Endothelial cell of umbilical vein (primary cell): ENCODE results near the gene PRKAG2. TPM values are rescaled to one million over a fixed set of nuclear protein-coding genes. Genes with fewer than 3 reads are reported as not detected.
A peak's percentile ranks its signal among the peaks of the same experiment; 100 is the strongest.

Experiments
- BruUV-seq: library from RNA; stranded (reverse); fragments of 400-500 nt; replicated peaks from 2 replicates; lab custom pipeline; 2021; lab: Mats Ljungman, UMichigan
- CTCF ChIA-PET: fragments of 300-600, 350-600 bp; sonication (Branson Sonifier 250); formaldehyde crosslinking; loops from one replicate; lab custom pipeline; 2021; ENCODE audit warnings: antibody characterized with exemption, inconsistent platforms; lab: Charles Lee
- POLR2A ChIA-PET: fragments of 300-600, 350-600 bp; sonication (Branson Sonifier 250); formaldehyde crosslinking; loops from one replicate; lab custom pipeline; 2021; ENCODE audit warnings: antibody characterized with exemption, inconsistent platforms; lab: Charles Lee
- DNase-seq: peaks from one replicate; pipeline ENCODE4 v3.0.0-alpha.2; 2011; ENCODE audit warnings: low read depth, low spot score
- FAIRE-seq: peaks from 2 replicates; lab custom pipeline; 2011; peaks lifted over from hg19 to GRCh38; lab: Jason Lieb, UNC
- H2AFZ ChIP-seq: 2 replicates; pipeline ENCODE4 v1.6.0; 2012; ENCODE audit warnings: low read depth, low read length, control low read depth, inconsistent platforms
- H3K27ac ChIP-seq: 2 replicates; pipeline ENCODE4 v1.5.1; 2011; ENCODE audit warnings: low read depth, mild to moderate bottlenecking, control low read depth, low read length, moderate library complexity; ENCODE audit not compliant: insufficient read depth
- H3K27me3 ChIP-seq, 2 experiments: 2 replicates each; pipeline versions ENCODE4 v1.6.0 to v1.6.1; 2011; ENCODE audit warnings: low read length in 2 of 2, mixed read lengths in 1 of 2; ENCODE audit not compliant: control insufficient read depth in 2 of 2, insufficient read depth in 2 of 2
- H3K36me3 ChIP-seq, 2 experiments: 2 replicates in 1 of 2; 3 replicates in 1 of 2; pipeline ENCODE4 v1.5.1; 2011; ENCODE audit warnings: low read length in 2 of 2, mild to moderate bottlenecking in 1 of 2, moderate library complexity in 1 of 2; ENCODE audit not compliant: control insufficient read depth in 2 of 2, insufficient read depth in 2 of 2; ENCODE audit errors: extremely low read depth in 1 of 2
- H3K4me1 ChIP-seq: 3 replicates; pipeline ENCODE4 v1.5.1; 2011; ENCODE audit warnings: mild to moderate bottlenecking, low read length; ENCODE audit not compliant: control insufficient read depth, insufficient read depth; ENCODE audit errors: extremely low read depth
- H3K4me2 ChIP-seq: 2 replicates; pipeline ENCODE4 v1.6.1; 2011; ENCODE audit warnings: low read length, control low read depth, mixed read lengths; ENCODE audit not compliant: insufficient read depth
- H3K4me3 ChIP-seq, 3 experiments: fragments of 200-600 bp in 1 of 3; sonication (generic), shearing (Covaris generic) in 1 of 3; replicated peaks in 1 of 3; 2 replicates each; pipeline ENCODE4 v1.5.1; 2011 to 2016; ENCODE audit warnings: control low read depth in 3 of 3, low read length in 3 of 3, mild to moderate bottlenecking in 2 of 3, inconsistent platforms in 1 of 3, low read depth in 1 of 3, moderate library complexity in 1 of 3; ENCODE audit not compliant: insufficient read depth in 1 of 3
- H3K79me2 ChIP-seq: 2 replicates; pipeline ENCODE4 v1.6.0; 2012; ENCODE audit warnings: low read length, inconsistent platforms; ENCODE audit not compliant: control insufficient read depth, insufficient read depth
- H3K9ac ChIP-seq: replicated peaks from 2 replicates; pipeline ENCODE3; 2011; ENCODE audit warnings: low read length, control low read depth; ENCODE audit not compliant: insufficient read depth; ENCODE audit errors: extremely low read depth
- H3K9me1 ChIP-seq: replicated peaks from 3 replicates; pipeline ENCODE4 v1.6.0; 2011; ENCODE audit warnings: mild to moderate bottlenecking, low read length; ENCODE audit not compliant: control insufficient read depth, insufficient read depth; ENCODE audit errors: extremely low read depth
- H3K9me3 ChIP-seq: replicated peaks from 2 replicates; pipeline ENCODE4 v1.5.1; 2012; ENCODE audit warnings: low read length, inconsistent platforms; ENCODE audit not compliant: control insufficient read depth, insufficient read depth
- H4K20me1 ChIP-seq: replicated peaks from 2 replicates; pipeline ENCODE3; 2011; ENCODE audit warnings: mild to moderate bottlenecking, low read length; ENCODE audit not compliant: control insufficient read depth, insufficient read depth; ENCODE audit errors: extremely low read depth
- CTCF ChIP-seq, 2 donors: IDR thresholded peaks; 1 replicate in 1 of 2; 2 replicates in 1 of 2; pipeline ENCODE4 v1.5.1; 2011; ENCODE audit warnings: low read length in 2 of 2, mild to moderate bottlenecking in 2 of 2, moderate library complexity in 2 of 2, control low read depth in 1 of 2, inconsistent platforms in 1 of 2, low read depth in 1 of 2; ENCODE audit not compliant: insufficient read depth in 1 of 2; ENCODE audit errors: extremely low read depth in 1 of 2
- EZH2 ChIP-seq: IDR thresholded peaks from 2 replicates; pipeline ENCODE4 v1.6.1; 2012; ENCODE audit warnings: borderline replicate concordance, low read depth, mild to moderate bottlenecking, moderate library complexity, low read length, inconsistent platforms; ENCODE audit not compliant: severe bottlenecking
- FOS ChIP-seq: IDR thresholded peaks from 2 replicates; pipeline ENCODE4 v1.6.1; 2011; ENCODE audit warnings: mild to moderate bottlenecking, low read length, moderate library complexity, borderline replicate concordance; ENCODE audit not compliant: insufficient read depth
- GATA2 ChIP-seq: IDR thresholded peaks from 2 replicates; pipeline ENCODE4 v1.7.0; 2011; ENCODE audit warnings: low read depth, mild to moderate bottlenecking, moderate library complexity, mixed read lengths, low read length; ENCODE audit not compliant: insufficient read length, insufficient read depth
- JUN ChIP-seq: IDR thresholded peaks from 2 replicates; pipeline ENCODE4 v1.6.1; 2011; ENCODE audit warnings: borderline replicate concordance, low read depth; ENCODE audit not compliant: insufficient read length, insufficient read depth
- MAX ChIP-seq: IDR thresholded peaks from 2 replicates; pipeline ENCODE4 v1.6.1; 2011; ENCODE audit not compliant: insufficient read depth, insufficient read length
- MYC ChIP-seq: IDR thresholded peaks from one replicate; pipeline ENCODE4 v1.6.1; 2011; ENCODE audit warnings: mild to moderate bottlenecking, low read depth, low read length
- POLR2A ChIP-seq: IDR thresholded peaks from 2 replicates; pipeline ENCODE4 v1.6.1; 2012; ENCODE audit warnings: low read depth, mild to moderate bottlenecking, control low read depth, low read length
- POLR2AphosphoS5 ChIP-seq: IDR thresholded peaks from 2 replicates; pipeline ENCODE4 v1.6.1; 2012; ENCODE audit warnings: low read depth, mild to moderate bottlenecking, control low read depth, low read length, moderate library complexity; ENCODE audit not compliant: insufficient read depth
- dilution Hi-C: fragments of 300-500 bp; cut with MboI; formaldehyde crosslinking; loops from one replicate; pipeline ENCODE4 v1.15.0; 2019; ENCODE audit warnings: low sequenced_read_pairs; ENCODE audit not compliant: extremely low pct_ligation_motif_present
- intact Hi-C: fragments of 100-400 bp; cut with micrococcal nuclease; formaldehyde crosslinking; loops from one replicate; pipeline ENCODE4 v1.10.0; 2022
- polyA plus RNA-seq, 4 experiments: library from polyadenylated mRNA; depleted of rRNA in 3 of 4; stranded (reverse) in 3 of 4; unstranded in 1 of 4; fragments of >200 nt; gene quantifications; 2 replicates each; pipeline versions ENCODE4 v1.2.1 to v1.2.3, GENCODE V29; 2011 to 2012; ENCODE audit warnings: missing spikeins in 1 of 4
- total RNA-seq: library from RNA; stranded (reverse); gene quantifications from 2 replicates; pipeline ENCODE4 v1.2.3, GENCODE V29; 2021

PRKAG2 gene
- total and polyA plus RNA-seq, 2 donors (not counting 3 experiments of a cell fraction or from before 2014, with no cell fraction given): 19.3 to 51.5 TPM

GRCh38 chr7:151600331-151600730 is 276.6 kb downstream of the PRKAG2 start:
- no peaks in the 10 kb centered on the region for H3K27me3 ChIP-seq
- DNase-seq (no peak), FAIRE-seq (no peak)
- peak overlapping the region; percentile 76 for H3K4me2 ChIP-seq
- peak overlapping the region; percentile 62 for H3K9ac ChIP-seq
- H2AFZ ChIP-seq: peak overlapping the region; percentile 77
- H3K9me1 ChIP-seq: no peaks in the 10 kb centered on the region
- ChIA-PET POLR2A (interaction anchor here (0.6 kb wide), 1 partner anchor 108 kb away, joined by 3 read pairs; no protein-coding TSS in a partner anchor), CTCF (interaction anchor here (0.5 to 2.3 kb wide), 16 partner anchors 8 to 583 kb away, joined by 3 to 13 read pairs (median 4); no protein-coding TSS in a partner anchor)
- no peaks in the 10 kb centered on the region for H3K36me3 ChIP-seq
- peaks cover 42% of the 10 kb centered on the region for H3K4me1 ChIP-seq
- no peaks in the 10 kb centered on the region for H3K9me3 ChIP-seq
- no peak overlapping the region for H3K4me3 ChIP-seq
- BruUV-seq: TSS peak; percentile 90
- H3K79me2 ChIP-seq: peaks cover 53% of the 10 kb centered on the region
- dilution Hi-C loops: no loop called here
- no peaks in the 10 kb centered on the region for H4K20me1 ChIP-seq
- H3K27ac ChIP-seq: peak overlapping the region; percentile 88
- TF ChIP-seq JUN (no peak), MAX (no peak), POLR2A (no peak), POLR2AphosphoS5 (no peak), CTCF (IDR thresholded peaks at IDR 0.05; ENCODE audit: extremely low read depth in 1 of 2, insufficient read depth in 1 of 2, low read depth in 1 of 2, low read length in 2 of 2) (no peak), EZH2 (no peak), GATA2 (no peak), FOS (no peak), MYC (no peak)
- intact Hi-C loops: loop anchor here (2.0 kb wide), 1 partner anchor 24 kb away; no protein-coding TSS in a partner anchor
